ENCODE measurements around the gene CPA1. TPM values are rescaled to one million over a fixed set of nuclear protein-coding genes. Genes with fewer than 3 reads are reported as not detected.

Gene CPA1
- total RNA-seq, 2 donors from 2014 or later, result not detected

DNA sequence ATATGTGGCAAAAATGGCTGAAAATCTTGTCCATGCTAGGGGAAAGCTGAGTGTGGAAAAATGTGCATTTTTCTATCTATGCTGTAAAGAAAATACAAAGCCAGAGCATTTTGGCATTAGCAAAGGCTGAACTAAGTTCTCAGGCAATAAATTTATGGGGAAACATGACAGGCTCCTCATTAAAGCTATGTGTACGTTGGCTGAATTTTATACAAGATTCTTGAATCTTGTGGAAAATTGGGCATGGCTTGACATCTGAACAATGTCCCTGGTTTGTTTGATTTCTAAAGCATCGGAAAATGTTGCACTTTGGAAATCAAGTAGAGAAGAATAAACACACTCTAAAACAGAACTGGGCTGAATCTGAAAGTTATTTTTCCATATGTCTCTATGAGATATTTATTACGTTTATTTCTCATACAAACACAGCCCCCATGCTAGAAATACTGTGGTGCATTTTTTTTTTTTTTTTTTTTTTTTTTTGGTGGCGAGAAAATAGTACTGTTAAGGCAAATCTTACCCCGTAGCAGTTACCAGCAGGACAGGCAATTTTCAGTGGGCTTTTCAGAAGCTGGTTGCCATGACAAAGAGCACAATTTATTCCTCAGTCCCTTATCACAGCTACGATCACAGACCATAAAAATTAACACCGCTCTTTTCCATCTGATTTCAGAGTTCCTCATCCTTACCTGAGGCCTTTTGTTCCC lies 16.9 kb downstream of the CPA1 start:
- H3K36me3 Mint-ChIP-seq, result peaks cover 6 to 11% of the 10 kb centered on the region in 2 donors
- ATAC-seq (no peak), DNase-seq (ENCODE audit: low spot score in 2 of 2) (no peak)
- no peaks in the 10 kb centered on the region for H3K9me3 Mint-ChIP-seq
- no peak overlapping the region for H3K27ac Mint-ChIP-seq

DNA sequence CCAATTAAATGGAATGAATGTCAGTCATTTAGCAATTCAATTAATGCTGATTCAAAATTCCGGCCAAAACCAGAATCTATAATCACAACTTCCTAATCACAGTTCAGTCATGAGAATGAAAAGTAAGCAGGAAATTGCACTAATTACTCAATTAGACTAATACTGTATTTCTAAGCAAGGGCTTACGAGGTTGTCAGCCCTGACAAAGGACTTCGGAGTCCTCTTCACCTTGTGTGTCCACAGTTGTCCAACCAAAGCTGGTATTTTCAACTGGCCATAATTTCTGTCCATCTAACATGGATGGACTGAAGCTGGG lies 17.4 kb downstream of the CPA1 start:
- Mint-ChIP-seq H3K9me3 (no peaks in the 10 kb centered on the region), H3K36me3 (peaks cover 6 to 13% of the 10 kb centered on the region in 2 donors), H3K27ac (no peak overlapping the region)
- DNase-seq (ENCODE audit: low spot score in 2 of 2), result no peak
- no peak for ATAC-seq

DNA sequence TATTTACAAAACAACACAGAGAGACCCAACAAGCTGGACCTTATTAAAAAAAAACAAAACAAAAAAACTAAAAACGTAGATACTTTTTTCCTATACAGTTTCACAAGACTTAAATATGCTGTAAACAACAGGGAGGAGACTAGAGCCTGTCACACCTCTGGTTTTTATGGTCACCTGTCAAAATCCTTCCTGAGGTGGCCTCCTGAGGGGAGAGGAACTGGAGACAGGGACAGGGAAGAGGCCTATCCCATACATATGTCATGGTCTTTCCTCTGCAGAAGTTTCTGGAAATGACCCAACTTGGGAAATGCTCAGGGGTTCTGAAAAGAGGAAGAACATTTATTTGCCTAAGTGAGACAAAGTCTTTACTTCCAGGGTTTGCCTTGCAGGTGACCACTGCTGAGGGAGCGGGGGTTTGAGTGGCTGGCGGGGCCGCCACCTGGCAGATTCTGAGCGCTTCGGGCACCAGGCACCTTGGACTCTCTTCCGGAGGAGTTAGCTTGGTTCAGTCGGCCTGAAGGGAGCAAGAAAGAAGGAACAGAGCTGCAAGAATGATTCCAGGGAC lies 18.3 kb downstream of the CPA1 start:
- Mint-ChIP-seq H3K36me3 (peaks cover 6 to 15% of the 10 kb centered on the region in 2 donors), H3K9me3 (no peaks in the 10 kb centered on the region), H3K27ac (peak overlapping the region; percentile 56 to 85)
- no peak for ATAC-seq
- no peak for DNase-seq (ENCODE audit: low spot score in 2 of 2)

DNA sequence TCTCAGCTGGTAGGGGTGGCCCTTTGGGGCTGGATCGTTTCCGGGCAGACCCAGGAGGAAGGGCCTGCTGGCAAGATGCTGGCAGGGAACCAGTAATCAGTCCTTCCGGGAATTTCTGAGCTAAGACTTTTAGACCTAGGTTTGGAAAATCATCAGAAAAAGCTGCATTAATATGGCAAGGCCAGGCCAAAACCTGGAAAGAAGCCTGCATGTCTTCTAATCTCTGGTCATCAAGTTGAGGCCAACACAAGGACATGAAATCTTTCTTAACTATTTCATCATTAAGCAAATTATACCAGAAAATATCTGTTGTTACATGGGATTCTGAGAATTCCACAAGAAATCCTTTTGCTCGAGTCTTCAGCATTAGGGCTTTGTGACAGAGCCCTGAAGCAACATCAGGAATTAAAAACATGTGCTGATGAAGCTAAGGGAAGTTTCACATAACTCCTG lies 19.9 kb downstream of the CPA1 start:
- no peak overlapping the region for H3K27ac Mint-ChIP-seq
- no peaks in the 10 kb centered on the region for H3K9me3 Mint-ChIP-seq
- peaks cover 6 to 15% of the 10 kb centered on the region in 2 donors for H3K36me3 Mint-ChIP-seq
- DNase-seq (ENCODE audit: low spot score in 2 of 2) (no peak), ATAC-seq (no peak)

DNA sequence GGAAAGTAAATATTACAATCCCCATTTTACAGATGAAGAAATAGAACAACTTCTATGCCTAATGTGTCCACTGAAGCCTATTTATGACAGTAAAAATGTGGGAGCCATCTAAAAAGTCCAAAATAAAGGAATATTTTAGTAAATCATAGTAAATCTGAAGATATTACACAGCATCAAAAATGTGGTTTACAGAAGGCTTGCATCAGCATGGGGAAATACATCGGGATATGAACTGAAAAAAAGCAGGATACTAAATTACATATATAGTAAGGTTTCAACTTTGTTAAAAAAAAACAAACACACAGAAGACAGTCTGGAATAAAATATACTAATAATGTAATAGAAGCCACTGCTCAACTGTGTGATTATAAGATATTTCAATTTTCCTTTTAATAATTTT lies 20.8 kb downstream of the CPA1 start:
- ATAC-seq (no peak), DNase-seq (ENCODE audit: low spot score in 2 of 2) (no peak)
- H3K9me3 Mint-ChIP-seq, result no peaks in the 10 kb centered on the region
- H3K27ac Mint-ChIP-seq, result no peak overlapping the region
- H3K36me3 Mint-ChIP-seq, result peaks cover 6 to 15% of the 10 kb centered on the region in 2 donors

DNA sequence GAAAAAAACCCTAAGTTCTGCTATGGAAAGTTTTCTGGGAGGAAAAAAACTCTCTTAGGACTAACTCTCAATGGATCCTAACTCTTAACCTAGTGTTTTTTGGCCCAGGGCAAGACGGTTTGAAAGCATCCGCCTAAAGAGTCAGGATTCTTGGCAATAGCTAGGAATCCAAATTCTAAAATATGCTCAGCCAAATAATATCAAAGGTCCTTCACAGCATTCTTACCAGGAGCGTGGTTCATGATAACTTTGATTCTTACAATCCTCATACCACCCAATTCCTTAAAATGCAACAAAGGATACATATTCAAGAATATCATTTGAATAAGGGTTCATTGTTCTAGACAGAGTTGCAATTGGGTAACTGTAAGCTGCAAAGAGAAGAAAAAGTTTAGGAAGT lies 21.3 kb downstream of the CPA1 start:
- H3K27ac Mint-ChIP-seq, result no peak overlapping the region
- ATAC-seq (no peak), DNase-seq (ENCODE audit: low spot score in 2 of 2) (no peak)
- H3K36me3 Mint-ChIP-seq, result peaks cover 6 to 15% of the 10 kb centered on the region in 2 donors
- H3K9me3 Mint-ChIP-seq, result no peaks in the 10 kb centered on the region

DNA sequence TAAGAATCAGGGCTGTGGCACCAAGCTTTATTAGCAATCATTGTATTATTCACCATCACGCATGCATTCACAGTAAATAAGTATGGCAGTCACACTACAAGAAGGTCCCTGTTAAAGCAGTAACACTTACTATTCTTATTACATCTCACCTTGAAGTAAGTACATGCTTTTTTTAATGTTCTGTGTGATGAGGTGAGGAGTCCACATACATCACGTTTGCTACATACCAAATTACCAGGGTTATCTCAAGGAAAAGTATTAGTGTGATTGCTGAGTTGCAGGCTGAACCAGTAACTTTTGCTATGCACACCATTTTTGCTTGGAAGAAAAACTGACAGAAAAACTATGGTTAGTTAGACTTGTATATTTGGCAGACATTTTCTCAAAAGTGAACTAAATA lies 24.7 kb downstream of the CPA1 start:
- ATAC-seq, result no peak
- H3K27ac Mint-ChIP-seq, result no peak overlapping the region

DNA sequence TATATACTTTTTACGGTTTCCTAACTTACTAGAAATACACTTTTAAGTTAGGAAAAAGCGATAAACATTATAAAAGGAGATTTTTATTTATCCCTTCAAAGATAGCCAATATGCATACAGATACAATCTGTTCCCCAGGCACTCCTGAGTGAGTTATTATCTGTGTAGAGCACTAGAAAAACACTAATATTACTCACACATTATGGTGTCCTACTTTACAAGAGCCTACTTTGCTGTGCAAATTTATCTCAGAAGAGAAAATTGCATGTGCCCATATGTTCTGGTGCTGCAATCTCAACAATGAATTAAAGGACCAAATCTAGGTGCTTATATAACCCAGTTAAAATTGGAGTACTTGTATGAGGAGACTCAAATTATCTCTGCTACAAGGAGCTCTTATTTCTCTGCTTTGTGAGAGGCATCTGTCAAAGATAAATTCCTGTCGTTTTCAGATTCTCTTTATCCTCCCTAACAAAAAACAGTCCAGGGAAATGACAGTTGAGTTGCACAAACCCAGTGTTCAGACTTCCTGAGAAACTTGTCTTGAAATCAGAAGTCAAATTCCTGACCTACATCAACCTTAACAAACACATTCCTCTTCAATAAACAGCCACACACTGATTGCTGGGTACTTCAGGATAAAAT lies 28.9 kb downstream of the CPA1 start:
- H3K27ac Mint-ChIP-seq, result peak overlapping the region in 1 of 2 donors; percentile 6
- DNase-seq (ENCODE audit: low spot score in 2 of 2) (no peak), ATAC-seq (no peak)
- peaks cover 0 to 11% of the 10 kb centered on the region in 2 donors for H3K36me3 Mint-ChIP-seq
- no peaks in the 10 kb centered on the region for H3K9me3 Mint-ChIP-seq

More for the DNA sequence above, 24.7 kb downstream of the CPA1 start:
- Mint-ChIP-seq H3K36me3 (peaks cover 9 to 11% of the 10 kb centered on the region in 2 donors), H3K9me3 (no peaks in the 10 kb centered on the region)
- no peak for DNase-seq (ENCODE audit: low spot score in 2 of 2)

DNA sequence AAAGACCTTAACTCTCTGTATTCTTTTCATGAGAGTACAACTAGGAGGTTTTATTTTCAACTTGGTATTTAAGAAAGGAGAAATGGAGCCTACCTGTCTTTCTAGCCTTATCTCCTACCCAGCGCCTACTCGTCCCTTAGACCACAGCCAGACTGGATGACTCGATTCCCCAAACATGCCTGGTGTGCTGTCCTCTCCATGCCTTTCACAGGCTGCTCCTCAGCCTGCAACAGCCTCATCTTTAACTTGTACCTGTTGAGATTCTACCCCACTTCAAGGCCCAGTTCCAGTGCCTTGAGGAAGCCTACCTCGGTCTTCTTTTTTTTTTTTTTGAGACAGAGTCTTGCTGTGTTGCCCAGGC lies 29.4 kb downstream of the CPA1 start:
- H3K9me3 Mint-ChIP-seq, result no peaks in the 10 kb centered on the region
- ATAC-seq, result no peak
- DNase-seq (ENCODE audit: low spot score in 2 of 2), result no peak
- H3K27ac Mint-ChIP-seq, result peak overlapping the region in 1 of 2 donors; percentile 6
- H3K36me3 Mint-ChIP-seq, result peaks cover 0 to 11% of the 10 kb centered on the region in 2 donors

DNA sequence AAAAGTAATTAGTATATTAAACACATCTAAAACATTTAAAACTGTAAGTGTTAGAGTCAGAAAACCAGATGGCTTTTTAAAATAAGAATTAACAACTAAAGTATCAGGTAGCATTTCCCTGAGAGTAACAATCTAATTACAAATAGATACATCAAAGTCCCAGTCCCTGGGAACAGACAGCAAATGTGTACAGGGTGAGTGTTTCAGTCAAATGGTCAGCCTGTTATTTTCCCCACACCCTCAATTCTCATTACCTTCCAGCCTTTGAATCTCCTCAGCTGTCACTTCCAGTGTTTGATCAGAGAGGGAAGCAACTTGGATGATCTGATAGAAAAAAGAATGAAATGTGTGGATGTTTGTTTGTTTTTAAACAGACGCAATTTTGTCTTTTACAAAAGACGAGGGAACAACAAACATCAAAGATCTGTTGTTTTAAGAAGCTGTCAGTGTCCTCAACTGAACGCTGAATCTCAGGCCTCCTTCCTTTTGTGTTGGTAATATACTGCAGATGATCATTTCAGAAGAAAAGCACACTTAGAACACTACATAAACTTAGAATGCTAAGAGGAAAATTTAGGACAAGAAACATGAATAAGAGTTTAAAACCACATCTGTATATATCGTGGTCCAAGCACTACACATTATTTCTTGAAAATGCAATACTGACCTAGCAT lies 30.7 kb downstream of the CPA1 start:
- Mint-ChIP-seq H3K36me3 (peaks cover 0 to 17% of the 10 kb centered on the region in 2 donors), H3K27ac (no peak overlapping the region), H3K9me3 (no peaks in the 10 kb centered on the region)
- DNase-seq (ENCODE audit: low spot score in 2 of 2), result no peak
- ATAC-seq, result no peak

DNA sequence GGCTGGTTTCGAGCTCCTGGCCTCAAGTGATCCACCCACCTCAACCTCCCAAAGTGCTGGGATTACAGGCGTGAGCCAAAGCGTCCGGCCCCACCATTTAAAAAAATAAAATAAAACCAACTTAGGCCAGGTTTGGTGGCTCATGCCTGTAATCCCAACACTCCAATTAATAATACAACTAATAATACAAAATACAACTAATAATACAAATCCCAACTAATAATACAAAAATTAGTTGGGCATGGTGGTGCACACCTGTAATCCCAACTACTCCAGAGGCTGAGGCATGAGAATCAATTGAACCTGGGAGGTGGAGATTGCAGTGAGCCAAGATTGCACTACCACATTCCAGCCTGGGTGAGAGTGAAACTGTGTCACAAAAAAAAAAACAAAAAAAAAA lies 32.9 kb downstream of the CPA1 start:
- ATAC-seq, result no peak
- H3K27ac Mint-ChIP-seq, result no peak overlapping the region
- no peak for DNase-seq (ENCODE audit: low spot score in 2 of 2)
- no peaks in the 10 kb centered on the region for H3K9me3 Mint-ChIP-seq
- H3K36me3 Mint-ChIP-seq, result peaks cover 0 to 17% of the 10 kb centered on the region in 2 donors

DNA sequence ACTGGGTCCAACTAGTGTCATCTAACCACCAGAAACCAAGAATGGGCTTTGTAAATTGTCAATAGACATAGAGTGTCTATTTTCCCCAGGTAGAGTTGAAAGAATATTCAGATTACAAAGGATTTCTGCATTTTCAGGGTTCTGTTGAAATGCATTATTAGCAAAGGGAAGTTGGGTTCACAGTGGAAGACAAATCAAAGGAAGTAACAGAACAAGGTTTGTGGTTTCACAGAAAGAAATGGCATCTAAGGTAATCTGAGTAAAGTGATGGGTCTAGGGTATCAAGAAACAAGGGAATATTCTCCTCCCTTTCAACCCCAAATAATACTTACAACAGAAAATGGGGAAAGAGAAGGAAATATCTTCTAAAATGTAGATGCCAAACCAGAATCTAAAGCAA lies 34.7 kb downstream of the CPA1 start:
- H3K9me3 Mint-ChIP-seq, result no peaks in the 10 kb centered on the region
- H3K27ac Mint-ChIP-seq, result no peak overlapping the region
- no peak for DNase-seq (ENCODE audit: low spot score in 2 of 2)
- no peak for ATAC-seq
- peaks cover 0 to 17% of the 10 kb centered on the region in 2 donors for H3K36me3 Mint-ChIP-seq

DNA sequence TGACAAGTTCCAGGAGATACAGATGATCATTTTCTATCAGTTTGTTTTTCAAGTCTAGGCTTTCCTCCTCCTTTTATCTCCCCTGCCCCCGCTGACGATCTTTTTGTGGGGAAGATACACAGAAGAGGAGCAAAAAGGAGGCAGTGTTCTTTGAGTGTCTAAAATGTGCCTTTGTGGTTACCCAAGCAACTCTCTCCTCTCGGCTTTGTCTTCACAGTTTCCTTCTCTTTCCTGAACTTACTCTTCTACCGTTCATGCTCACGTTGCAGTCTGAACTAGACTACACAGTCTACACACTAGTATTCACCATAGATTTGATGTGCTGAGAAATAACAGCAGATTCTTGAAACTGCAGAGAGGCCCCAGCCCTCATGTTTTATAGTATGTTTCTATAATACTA lies 36.9 kb downstream of the CPA1 start:
- DNase-seq (ENCODE audit: low spot score in 2 of 2), result peak in 1 of 2 donors; percentile 36
- Mint-ChIP-seq H3K36me3 (peaks cover 0 to 13% of the 10 kb centered on the region in 2 donors), H3K27ac (peak overlapping the region; percentile 56 to 90), H3K9me3 (no peaks in the 10 kb centered on the region)
- peak; percentile 80 to 90 for ATAC-seq

DNA sequence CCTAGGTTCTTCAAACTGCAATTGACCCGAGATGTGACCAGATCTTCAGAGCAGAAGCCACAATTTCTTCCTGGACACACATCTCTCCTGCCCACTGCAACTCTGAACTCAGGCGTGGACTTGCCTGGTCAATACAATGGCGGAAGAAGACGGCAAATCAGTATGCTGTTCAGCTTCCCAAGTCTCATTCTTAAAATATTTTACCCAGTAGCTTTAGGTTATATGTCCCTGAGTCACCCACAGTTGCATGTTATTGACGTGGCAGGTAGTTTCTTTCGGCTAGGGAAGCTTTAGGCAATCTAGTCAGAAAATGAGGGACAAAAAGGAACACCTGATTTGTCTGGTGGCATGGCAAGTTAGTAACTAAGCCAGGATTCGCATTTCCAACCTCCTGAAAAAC lies 38.0 kb downstream of the CPA1 start:
- Mint-ChIP-seq H3K9me3 (no peaks in the 10 kb centered on the region), H3K27ac (peak overlapping the region in 1 of 2 donors; percentile 90), H3K36me3 (peaks cover 0 to 13% of the 10 kb centered on the region in 2 donors)
- ATAC-seq (no peak), DNase-seq (ENCODE audit: low spot score in 2 of 2) (no peak)

DNA sequence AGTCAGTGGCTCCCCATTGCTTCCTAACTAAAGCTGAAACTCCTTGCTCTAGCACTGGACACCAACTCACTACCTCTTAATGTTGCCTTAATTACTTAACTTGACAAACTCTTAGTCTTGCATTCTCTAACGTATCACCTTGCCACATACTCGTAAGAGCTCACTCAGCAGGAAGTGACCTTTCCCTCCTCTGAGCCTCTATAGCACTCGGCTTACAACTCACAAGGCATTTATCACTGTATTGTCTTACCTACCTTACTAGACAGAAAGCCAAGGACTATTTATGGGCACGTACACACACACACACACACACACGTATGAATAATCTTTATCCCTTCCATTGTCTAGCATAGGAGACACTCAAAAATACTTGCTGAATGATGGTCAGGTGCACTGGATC lies 39.4 kb downstream of the CPA1 start:
- DNase-seq (ENCODE audit: low spot score in 2 of 2) (no peak), ATAC-seq (peak; percentile 16 to 70)
- H3K27ac Mint-ChIP-seq, result peak overlapping the region in 1 of 2 donors; percentile 50
- H3K9me3 Mint-ChIP-seq, result no peaks in the 10 kb centered on the region
- H3K36me3 Mint-ChIP-seq, result peaks cover 0 to 12% of the 10 kb centered on the region in 2 donors

DNA sequence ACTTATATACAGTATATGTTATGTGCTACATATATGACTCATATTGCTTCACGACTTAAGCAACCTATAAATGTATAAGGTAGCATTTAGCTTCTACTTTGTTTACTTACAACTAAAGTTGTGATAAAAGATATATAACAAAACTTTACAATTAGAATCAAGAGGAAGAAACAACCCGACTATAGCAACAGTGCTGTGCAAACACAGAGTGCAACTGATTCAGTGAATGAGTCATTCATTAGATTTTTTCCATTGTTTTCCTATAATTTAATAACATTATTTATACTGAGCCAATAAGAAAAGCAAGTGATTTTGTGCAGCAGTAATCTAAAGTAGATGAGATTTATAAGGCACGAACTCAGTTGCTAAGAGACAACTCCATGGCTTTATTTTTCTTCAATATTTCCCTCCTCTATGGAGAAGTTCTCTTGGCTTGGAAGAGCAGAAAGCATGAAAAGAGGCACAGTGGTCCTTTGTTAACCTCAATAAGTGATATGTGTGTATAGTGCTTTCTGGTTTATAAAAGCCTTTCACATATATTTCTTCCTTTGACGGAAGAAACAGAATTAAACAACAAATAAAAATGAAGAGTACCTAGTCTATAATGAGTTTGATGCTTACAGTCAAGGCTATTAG lies 40.8 kb downstream of the CPA1 start:
- no peaks in the 10 kb centered on the region for H3K9me3 Mint-ChIP-seq
- ATAC-seq, result no peak
- DNase-seq (ENCODE audit: low spot score in 2 of 2), result no peak
- peaks cover 0 to 6% of the 10 kb centered on the region in 2 donors for H3K36me3 Mint-ChIP-seq
- H3K27ac Mint-ChIP-seq, result peak overlapping the region; percentile 41 to 86

DNA sequence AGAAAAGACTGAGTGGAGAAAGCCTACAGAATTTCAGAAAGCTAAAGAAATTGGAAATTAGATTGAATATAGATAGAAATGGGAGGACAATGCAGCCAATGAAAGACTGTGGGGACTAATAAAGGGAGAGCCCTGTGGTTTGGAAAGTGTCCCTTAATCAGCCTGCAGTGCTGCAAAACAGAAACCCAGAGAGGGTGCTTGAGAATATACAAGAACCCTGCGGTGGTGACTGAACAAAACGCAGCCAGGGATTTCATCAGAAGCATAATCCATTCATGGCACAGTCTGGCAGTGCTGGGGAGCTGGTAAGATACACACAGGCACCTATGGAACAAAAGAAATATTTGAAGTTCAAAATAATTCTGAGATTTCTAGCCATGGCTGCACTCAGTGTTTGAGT lies 41.4 kb downstream of the CPA1 start:
- peaks cover 0 to 6% of the 10 kb centered on the region in 2 donors for H3K36me3 Mint-ChIP-seq
- H3K27ac Mint-ChIP-seq, result peak overlapping the region; percentile 41 to 72
- ATAC-seq (peak; percentile 44 to 55), DNase-seq (ENCODE audit: low spot score in 2 of 2) (peak in 1 of 2 donors; percentile 29)
- H3K9me3 Mint-ChIP-seq, result no peaks in the 10 kb centered on the region
